Neutrophil (primary cell): ENCODE measurements around the gene CCL26.

Experiments used
- H3K27ac ChIP-seq: fragments of 200-600 bp; sonication (generic); 2 replicates; pipeline ENCODE4 v1.5.1; 2016; ENCODE audit warnings: mild to moderate bottlenecking, moderate library complexity
- H3K27me3 ChIP-seq: fragments of 200-600 bp; sonication (generic); 2 replicates; pipeline ENCODE4 v1.6.0; 2016; ENCODE audit warnings: mild to moderate bottlenecking
- H3K36me3 ChIP-seq: fragments of 200-600 bp; sonication (generic); 2 replicates; pipeline ENCODE4 v1.5.1; 2017
- H3K4me1 ChIP-seq, 2 experiments: fragments of 200-600 bp in 1 of 2; sonication (generic) in 1 of 2; 1 replicate in 1 of 2; 2 replicates in 1 of 2; pipeline versions ENCODE4 v1.5.1 to v1.6.1; 2013 to 2016; ENCODE audit warnings: low read depth in 1 of 2, low read length in 1 of 2, mild to moderate bottlenecking in 1 of 2, moderate library complexity in 1 of 2; ENCODE audit not compliant: control insufficient read depth in 1 of 2, insufficient read depth in 1 of 2
- H3K4me3 ChIP-seq, 2 experiments: fragments of 200-600 bp in 1 of 2; sonication (generic) in 1 of 2; 1 replicate in 1 of 2; 2 replicates in 1 of 2; pipeline ENCODE4 v1.5.1; 2013 to 2016; ENCODE audit warnings: low read depth in 1 of 2, low read length in 1 of 2, mild to moderate bottlenecking in 1 of 2, moderate library complexity in 1 of 2
- H3K9me3 ChIP-seq: fragments of 200-600 bp; sonication (generic); 2 replicates; pipeline ENCODE4 v1.5.1; 2016
- TF ChIP-seq, protein P1 (sequence below): fragments of 200-600 bp; sonication (generic); IDR thresholded peaks from 2 replicates; pipeline ENCODE4 v1.5.1; 2016; ENCODE audit warnings: antibody characterized with exemption

The CCL26 gene

DNA sequence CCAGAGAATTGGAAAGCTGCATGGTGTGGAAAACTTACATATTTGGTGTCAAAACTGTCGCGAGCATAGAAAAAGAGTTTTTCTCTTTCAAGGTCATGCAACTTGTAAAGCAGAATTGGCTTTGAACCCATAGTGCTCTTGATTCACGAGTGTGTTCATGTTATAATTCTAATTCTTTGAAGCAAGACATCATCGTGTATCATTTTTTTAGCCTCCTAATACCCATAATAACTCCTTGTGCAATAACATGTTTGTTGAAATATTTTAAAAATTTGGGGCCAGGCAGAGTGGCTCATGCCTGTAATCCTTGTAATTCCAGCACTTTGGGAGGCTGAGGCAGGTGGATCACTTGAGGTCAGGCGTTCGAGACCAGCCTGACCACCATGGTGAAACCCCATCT lies 37.4 kb upstream of the CCL26 start:
- Histone ChIP-seq H3K27ac (no peak overlapping the region), H3K9me3 (peaks cover 9% of the 10 kb centered on the region), H3K27me3 (peaks cover under 1% of the 10 kb centered on the region), H3K4me3 (no peak overlapping the region), H3K36me3 (no peaks in the 10 kb centered on the region), H3K4me1 (no peaks in the 10 kb centered on the region)
- TF ChIP-seq, protein P1, sequence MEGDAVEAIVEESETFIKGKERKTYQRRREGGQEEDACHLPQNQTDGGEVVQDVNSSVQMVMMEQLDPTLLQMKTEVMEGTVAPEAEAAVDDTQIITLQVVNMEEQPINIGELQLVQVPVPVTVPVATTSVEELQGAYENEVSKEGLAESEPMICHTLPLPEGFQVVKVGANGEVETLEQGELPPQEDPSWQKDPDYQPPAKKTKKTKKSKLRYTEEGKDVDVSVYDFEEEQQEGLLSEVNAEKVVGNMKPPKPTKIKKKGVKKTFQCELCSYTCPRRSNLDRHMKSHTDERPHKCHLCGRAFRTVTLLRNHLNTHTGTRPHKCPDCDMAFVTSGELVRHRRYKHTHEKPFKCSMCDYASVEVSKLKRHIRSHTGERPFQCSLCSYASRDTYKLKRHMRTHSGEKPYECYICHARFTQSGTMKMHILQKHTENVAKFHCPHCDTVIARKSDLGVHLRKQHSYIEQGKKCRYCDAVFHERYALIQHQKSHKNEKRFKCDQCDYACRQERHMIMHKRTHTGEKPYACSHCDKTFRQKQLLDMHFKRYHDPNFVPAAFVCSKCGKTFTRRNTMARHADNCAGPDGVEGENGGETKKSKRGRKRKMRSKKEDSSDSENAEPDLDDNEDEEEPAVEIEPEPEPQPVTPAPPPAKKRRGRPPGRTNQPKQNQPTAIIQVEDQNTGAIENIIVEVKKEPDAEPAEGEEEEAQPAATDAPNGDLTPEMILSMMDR = no peak

DNA sequence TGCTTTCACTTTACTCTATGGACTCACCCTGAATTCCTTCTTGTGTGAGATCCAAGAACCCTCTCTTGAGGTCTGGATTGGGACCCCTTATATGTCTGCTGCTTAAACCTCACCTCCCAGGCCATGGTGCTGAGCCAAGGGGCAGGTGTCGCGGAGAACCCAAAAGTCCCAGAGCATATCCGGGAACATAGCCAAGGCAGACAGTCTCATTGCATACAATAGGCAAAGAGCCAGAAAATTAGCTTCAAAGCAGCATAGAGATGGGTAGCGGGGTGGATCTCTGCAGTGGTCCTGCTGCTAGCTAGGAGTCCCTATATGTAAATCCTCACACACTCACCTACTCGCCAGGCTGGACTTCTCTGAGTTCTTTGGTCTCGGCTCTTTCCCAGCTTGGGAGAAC lies 36.1 kb upstream of the CCL26 start:
- peaks cover 9% of the 10 kb centered on the region for H3K9me3 ChIP-seq
- no peak overlapping the region for H3K27ac ChIP-seq
- H3K36me3 ChIP-seq = no peaks in the 10 kb centered on the region
- no peak overlapping the region for H3K4me3 ChIP-seq
- no peaks in the 10 kb centered on the region for H3K27me3 ChIP-seq
- H3K4me1 ChIP-seq = no peaks in the 10 kb centered on the region
- TF ChIP-seq, protein P1 = no peak

DNA sequence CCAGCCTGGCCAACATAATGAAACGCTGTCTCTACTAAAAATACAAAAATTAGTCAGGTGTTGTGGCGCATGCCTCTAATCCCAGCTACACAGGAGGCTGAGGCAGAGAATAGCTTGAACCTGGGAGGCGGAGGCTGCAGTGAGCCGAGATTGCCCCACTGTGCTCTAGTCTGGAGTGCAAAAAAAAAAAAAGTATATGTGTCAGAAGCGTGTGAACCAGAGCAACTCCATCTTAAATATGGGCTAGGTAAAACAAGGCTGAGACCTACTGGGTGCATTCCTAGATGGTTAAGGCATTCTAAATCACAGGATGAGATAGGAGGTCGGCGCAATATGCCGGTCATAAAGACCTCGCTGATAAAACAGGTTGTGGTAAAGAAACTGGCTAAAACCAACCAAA lies 35.4 kb upstream of the CCL26 start:
- Histone ChIP-seq H3K9me3 (peaks cover 9% of the 10 kb centered on the region), H3K4me3 (no peak overlapping the region), H3K36me3 (no peaks in the 10 kb centered on the region), H3K4me1 (no peaks in the 10 kb centered on the region), H3K27ac (no peak overlapping the region), H3K27me3 (no peaks in the 10 kb centered on the region)
- TF ChIP-seq, protein P1 = no peak

DNA sequence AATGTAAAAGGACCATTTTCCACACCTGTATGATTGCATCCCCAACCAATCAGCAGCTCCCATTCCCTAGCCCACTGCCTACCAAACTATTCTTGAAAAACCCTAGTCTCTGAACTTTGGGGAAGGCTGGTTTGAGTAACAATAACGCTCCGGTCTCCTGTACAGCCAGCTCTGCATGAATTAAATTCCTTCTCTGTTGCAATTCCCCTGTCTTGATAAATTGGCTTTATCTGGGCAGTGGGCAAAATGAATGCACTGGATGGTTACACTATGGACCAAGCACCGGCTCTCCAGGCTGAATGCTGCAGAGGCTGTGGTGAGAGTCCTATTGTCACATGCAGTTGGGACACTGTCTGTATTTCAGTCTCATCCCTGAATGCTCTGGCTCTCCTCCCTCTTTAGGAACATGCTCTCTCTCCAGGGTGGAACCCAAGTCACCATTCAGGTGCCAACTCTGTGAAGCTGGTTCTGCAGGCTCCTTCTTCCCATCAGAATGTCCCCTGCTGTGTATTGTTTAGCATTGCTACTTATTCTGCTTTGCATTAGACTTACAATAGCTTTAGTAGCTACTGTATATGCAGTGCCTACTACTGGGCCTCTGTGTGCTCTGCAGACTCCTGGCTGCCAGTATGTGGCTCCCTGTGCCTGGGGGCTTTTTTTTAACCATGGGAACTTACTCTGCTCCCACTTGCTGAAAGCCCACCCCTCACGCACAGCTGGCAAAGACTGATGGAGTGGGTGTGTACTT lies 34.7 kb upstream of the CCL26 start:
- no peak overlapping the region for H3K27ac ChIP-seq
- H3K27me3 ChIP-seq = no peaks in the 10 kb centered on the region
- TF ChIP-seq, protein P1 = no peak
- no peaks in the 10 kb centered on the region for H3K36me3 ChIP-seq
- no peaks in the 10 kb centered on the region for H3K4me1 ChIP-seq
- H3K9me3 ChIP-seq = peaks cover 9% of the 10 kb centered on the region
- H3K4me3 ChIP-seq = no peak overlapping the region

DNA sequence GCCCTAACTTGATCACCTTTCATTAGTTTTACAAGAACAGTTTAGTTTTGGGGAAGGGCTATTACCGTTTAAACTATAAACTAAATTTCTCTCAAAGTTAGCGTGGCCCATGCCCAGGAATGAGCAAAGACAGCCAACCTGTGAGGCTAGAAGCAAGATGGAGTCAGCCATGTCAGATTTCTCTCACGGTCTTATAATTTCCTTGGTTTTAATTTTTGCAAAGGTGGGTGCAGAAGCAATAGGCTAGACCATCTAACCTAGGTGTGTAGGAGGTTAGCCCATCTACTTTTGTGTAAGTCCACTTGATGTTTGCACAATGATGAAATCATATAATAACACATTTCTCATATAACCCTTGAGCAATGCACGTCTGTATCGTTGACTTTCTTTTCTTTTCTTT lies 32.7 kb upstream of the CCL26 start:
- peaks cover 9% of the 10 kb centered on the region for H3K9me3 ChIP-seq
- TF ChIP-seq, protein P1 = no peak
- no peak overlapping the region for H3K27ac ChIP-seq
- no peaks in the 10 kb centered on the region for H3K4me1 ChIP-seq
- H3K4me3 ChIP-seq = no peak overlapping the region
- H3K36me3 ChIP-seq = no peaks in the 10 kb centered on the region
- H3K27me3 ChIP-seq = no peaks in the 10 kb centered on the region
